Left lung (tissue), 10 donors: ENCODE measurements around the gene AGXT. TPM values are rescaled to one million over a fixed set of nuclear protein-coding genes. Genes with fewer than 3 reads are reported as not detected.

ENCODE experiments used
- ATAC-seq: fragments of 200-7000 bp; cut with Tn5 transposase; one replicate; pipeline ENCODE4 v1.9.1; 2020; ENCODE audit warnings: moderate library complexity
- DNase-seq, 4 donors: peaks; one replicate each; pipeline ENCODE4 v3.0.0-alpha.2; 2013 to 2020
- H3K27ac ChIP-seq, 2 donors: fragments of 200-600 bp; sonication (generic) in 1 of 2; one replicate each; pipeline versions ENCODE4 v1.5.0 to v1.8.0; 2020 to 2021
- H3K27me3 ChIP-seq, 2 donors: fragments of 200-600 bp; sonication (generic) in 1 of 2; one replicate each; pipeline versions ENCODE4 v1.5.0 to v1.8.0; 2020 to 2021
- H3K36me3 ChIP-seq, 2 donors: fragments of 200-600 bp; sonication (generic) in 1 of 2; one replicate each; pipeline versions ENCODE4 v1.5.0 to v1.8.0; 2020 to 2021
- H3K4me1 ChIP-seq, 2 donors: fragments of 200-600 bp; one replicate each; pipeline ENCODE4 v1.8.0; 2021
- H3K4me3 ChIP-seq, 2 donors: fragments of 200-600 bp; sonication (generic) in 1 of 2; one replicate each; pipeline versions ENCODE4 v1.5.0 to v1.8.0; 2020 to 2021; ENCODE audit warnings: mild to moderate bottlenecking in 1 of 2
- H3K9me3 ChIP-seq, 2 donors: fragments of 200-600 bp; sonication (generic) in 1 of 2; one replicate each; pipeline versions ENCODE4 v1.5.0 to v1.8.0; 2020 to 2021
- CTCF ChIP-seq, 2 donors: fragments of 200-600 bp; sonication (generic) in 1 of 2; IDR thresholded peaks; one replicate each; pipeline versions ENCODE4 v1.5.0 to v1.8.0; 2021; ENCODE audit warnings: antibody characterized with exemption in 2 of 2
- intact Hi-C, 2 donors: fragments of 100-400 bp; cut with DNase I; formaldehyde crosslinking; loops; one replicate each; pipeline versions ENCODE4 v1.11.2 to v1.14.2; 2022
- polyA plus RNA-seq, 6 donors: library from polyadenylated mRNA; unstranded; fragments of 120-200 nt; gene quantifications; one replicate each; pipeline ENCODE4 v1.2.1, GENCODE V29; 2013; ENCODE audit not compliant: insufficient read length in 6 of 6
- total RNA-seq, 2 donors: library from RNA; stranded (reverse); fragmentation: NEBNext Ultra II Directional; extraction: Animal tissue kit (Norgen Biotek cat#: 25700); gene quantifications; one replicate each; pipeline ENCODE4 v1.2.1, GENCODE V29; 2021
- donor health status: DM: no; HTN: yes; CAD: no.
- donor health status: DM: no; HTN: no; CAD: no.

AGXT gene
- total and polyA plus RNA-seq, 8 donors, result 0.11 to 0.17 (median 0.12) TPM; not detected in 4

DNA sequence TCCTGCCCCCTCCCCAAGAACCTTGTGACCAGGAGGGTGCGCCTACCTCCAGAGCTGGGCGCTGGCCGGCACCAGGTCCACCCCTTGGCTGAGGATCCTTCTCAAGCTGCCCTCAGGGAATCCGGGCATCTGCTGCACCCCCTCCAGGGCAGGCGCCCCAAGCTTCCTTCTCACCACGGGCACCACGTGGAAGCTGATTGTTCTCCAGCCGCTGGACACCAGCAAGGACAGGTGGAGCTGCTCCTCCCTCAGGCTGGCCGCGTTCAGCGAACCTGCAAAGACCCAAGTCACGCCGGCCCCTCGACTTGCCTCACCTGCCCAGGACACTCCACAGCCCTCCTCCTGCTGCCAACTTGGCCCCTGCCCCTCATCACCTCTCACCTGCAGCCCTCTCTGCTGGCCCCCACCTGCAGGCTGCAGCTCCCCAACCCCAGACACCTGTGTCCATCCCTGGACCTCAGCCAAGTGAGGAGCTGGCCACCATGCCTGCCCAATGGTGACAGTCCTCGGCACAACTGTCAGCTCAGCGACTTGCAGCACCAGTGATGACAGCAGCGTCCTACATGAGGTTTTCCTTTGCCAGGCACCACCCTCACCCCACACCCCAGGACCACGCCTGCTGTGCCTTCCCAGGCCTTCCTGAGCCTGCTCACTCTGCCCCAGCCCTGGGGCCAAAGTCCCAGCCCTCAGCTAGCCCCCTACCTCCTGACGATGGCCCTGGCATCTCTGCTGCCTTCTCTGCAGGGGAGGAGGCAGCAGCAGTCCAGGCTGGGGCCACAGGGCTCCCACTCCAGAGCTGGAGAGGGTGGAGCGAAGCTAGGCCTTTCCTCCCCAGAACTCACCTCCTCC is 23.1 kb downstream of the AGXT start:
- no peaks in the 10 kb centered on the region for H3K4me1 ChIP-seq
- intact Hi-C loops, result no loop called here

GRCh38 chr2:240892356-240892755 is 23.7 kb downstream of the AGXT start:
- no peak overlapping the region for H3K27ac ChIP-seq
- intact Hi-C loops, result no loop called here
- no peak for ATAC-seq

More for the DNA sequence above, 23.1 kb downstream of the AGXT start:
- peak in 1 of 4 donors; percentile 67 for DNase-seq
- H3K27ac ChIP-seq, result no peak overlapping the region
- TF ChIP-seq CTCF (IDR thresholded peaks at IDR 0.05), result no peak
- no peaks in the 10 kb centered on the region for H3K36me3 ChIP-seq
- no peaks in the 10 kb centered on the region for H3K27me3 ChIP-seq
- no peak overlapping the region for H3K4me3 ChIP-seq
- no peak for ATAC-seq
- no peaks in the 10 kb centered on the region for H3K9me3 ChIP-seq

DNA sequence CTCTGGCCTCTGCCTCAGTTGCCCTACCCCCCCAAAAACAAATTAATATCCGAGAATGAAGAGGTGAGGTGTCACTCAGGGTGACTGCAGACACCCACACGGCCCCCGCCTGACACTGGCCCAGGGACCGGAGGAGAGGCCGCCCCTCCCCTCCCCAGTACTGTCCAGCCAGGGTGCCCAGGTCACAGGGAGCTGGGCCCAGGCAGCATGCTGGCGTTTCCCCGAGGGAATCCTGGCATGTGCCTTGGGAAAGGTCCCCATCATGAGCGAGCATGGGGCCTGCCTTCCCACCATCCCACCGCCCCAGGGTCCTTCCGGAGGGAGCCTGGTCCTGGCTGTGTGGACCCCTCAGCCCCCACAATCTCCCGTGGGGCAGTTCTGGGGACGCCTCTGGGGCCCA is 24.3 kb downstream of the AGXT start:
- no peaks in the 10 kb centered on the region for H3K27me3 ChIP-seq
- ATAC-seq, result no peak
- no peak for TF ChIP-seq CTCF (IDR thresholded peaks at IDR 0.05)
- no peaks in the 10 kb centered on the region for H3K36me3 ChIP-seq
- no peaks in the 10 kb centered on the region for H3K9me3 ChIP-seq
- intact Hi-C loops, result no loop called here
- no peak overlapping the region for H3K4me3 ChIP-seq
- peaks cover 0 to 3% of the 10 kb centered on the region in 2 donors for H3K4me1 ChIP-seq
- DNase-seq, result no peak
- no peak overlapping the region for H3K27ac ChIP-seq

More at GRCh38 chr2:240892356-240892755, 23.7 kb downstream of the AGXT start:
- Histone ChIP-seq H3K27me3 (no peaks in the 10 kb centered on the region), H3K4me1 (no peaks in the 10 kb centered on the region), H3K36me3 (no peaks in the 10 kb centered on the region), H3K4me3 (no peak overlapping the region), H3K9me3 (no peaks in the 10 kb centered on the region)
- no peak for TF ChIP-seq CTCF (IDR thresholded peaks at IDR 0.05)
- DNase-seq, result peak in 1 of 4 donors; percentile 68

DNA sequence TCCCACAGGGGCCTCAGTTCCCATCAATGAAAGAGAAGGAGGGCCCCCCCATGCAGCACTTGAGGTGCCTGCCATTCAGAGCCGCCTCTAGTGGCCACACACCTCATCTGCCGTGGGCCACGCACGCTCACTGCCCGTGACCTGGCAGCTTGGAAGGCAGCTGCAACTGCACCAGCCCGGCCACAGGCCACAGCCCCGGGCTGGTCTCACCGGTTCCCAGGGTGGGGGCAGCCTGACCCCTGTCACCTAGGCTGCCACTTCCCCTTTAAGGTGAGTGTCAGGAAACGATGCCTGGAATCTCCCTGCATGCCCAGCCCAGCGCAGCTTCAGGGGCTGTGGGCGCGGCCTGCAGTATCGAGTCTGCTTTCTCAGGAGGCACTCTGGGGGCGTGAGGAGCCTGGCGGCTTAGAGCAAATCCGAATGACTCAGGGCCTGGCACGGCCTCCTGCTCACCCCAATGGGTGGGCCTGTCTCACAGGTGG is 24.8 kb downstream of the AGXT start:
- ATAC-seq (peak; percentile 41), DNase-seq (peak in 3 of 4 donors; percentile 48 to 68 (median 51))
- intact Hi-C loops, result no loop called here
- Histone ChIP-seq H3K36me3 (no peaks in the 10 kb centered on the region), H3K4me1 (peaks cover 3 to 6% of the 10 kb centered on the region in 2 donors), H3K27ac (no peak overlapping the region), H3K9me3 (no peaks in the 10 kb centered on the region), H3K4me3 (peak overlapping the region in 1 of 2 donors; percentile 31), H3K27me3 (no peaks in the 10 kb centered on the region)
- no peak for TF ChIP-seq CTCF (IDR thresholded peaks at IDR 0.05)

DNA sequence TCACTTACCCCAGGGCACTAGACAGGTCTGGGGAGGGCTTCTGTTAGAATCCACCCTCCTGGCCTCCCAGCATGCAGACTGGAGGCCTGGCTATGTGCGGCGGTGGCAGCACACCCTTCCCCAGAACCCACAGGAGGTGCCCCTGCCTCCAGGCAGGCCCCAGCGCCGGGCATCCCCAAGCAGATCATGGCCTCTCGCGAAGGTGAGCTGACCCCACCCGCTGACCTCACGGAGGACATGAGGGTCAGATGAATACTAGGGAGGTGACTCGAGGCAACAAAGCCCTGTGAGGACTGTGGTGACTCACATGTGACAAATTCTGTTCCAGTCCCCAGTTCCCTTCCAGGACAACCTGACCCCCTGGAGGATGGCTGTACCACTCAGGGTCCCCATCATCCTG is 25.4 kb downstream of the AGXT start:
- Histone ChIP-seq H3K27ac (no peak overlapping the region), H3K36me3 (no peaks in the 10 kb centered on the region), H3K27me3 (no peaks in the 10 kb centered on the region), H3K4me3 (peak overlapping the region in 1 of 2 donors; percentile 31), H3K9me3 (no peaks in the 10 kb centered on the region), H3K4me1 (peaks cover 3 to 6% of the 10 kb centered on the region in 2 donors)
- TF ChIP-seq CTCF (IDR thresholded peaks at IDR 0.05), result no peak
- intact Hi-C loops, result no loop called here
- ATAC-seq (no peak), DNase-seq (peak in 1 of 4 donors; percentile 74)
